ENCODE measurements around the gene SF3B3. TPM values are rescaled to one million over a fixed set of nuclear protein-coding genes. Genes with fewer than 3 reads are reported as not detected.
A peak's percentile ranks its signal among the peaks of the same experiment; 100 is the strongest.

SF3B3 gene
- total and polyA plus RNA-seq, 10 of the 15 experiments (the other 5 are each of a cell fraction or from before 2014, with no cell fraction given), result 134 to 453 (median 215) TPM

DNA sequence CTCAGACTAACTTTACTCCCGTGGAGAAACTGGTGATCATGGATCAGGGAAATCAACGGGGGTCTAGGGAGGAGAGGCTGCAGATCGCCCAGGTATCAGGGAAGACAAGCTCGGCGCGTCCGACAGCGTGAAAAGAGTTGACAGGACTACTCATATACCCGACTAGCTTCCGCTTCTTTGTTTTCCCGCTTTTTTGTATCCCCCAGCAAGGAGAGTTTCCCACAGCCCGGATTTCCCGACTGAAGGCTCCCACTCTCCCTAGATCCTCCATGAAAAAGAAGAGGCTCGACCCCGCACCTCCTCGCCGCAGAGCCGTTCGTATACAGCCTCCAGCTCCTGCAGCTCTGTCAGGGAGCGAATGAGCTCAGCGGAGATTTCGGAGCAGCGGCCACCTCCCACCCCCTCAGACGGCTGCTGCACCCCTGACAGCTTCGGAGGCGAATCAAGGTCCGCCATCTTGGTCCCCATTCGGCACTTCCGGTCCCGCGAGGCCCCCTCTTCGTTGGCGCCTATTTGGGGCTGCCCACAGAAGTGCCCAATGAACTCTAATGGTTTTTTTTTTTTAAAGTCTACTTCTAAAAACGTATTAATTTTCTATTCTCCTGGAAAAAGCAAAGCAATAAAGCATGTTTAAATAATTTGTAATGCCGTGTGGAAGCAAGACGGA lies 407 bp upstream of the SF3B3 start, which contains the start of gene COG4 (continued):
- TF ChIP-seq CBX5 (IDR thresholded peaks at IDR 0.05; ENCODE audit: low read depth), result no peak; the same call in 1 of the 2 replicates
- no peak for TF ChIP-seq RAD51 (IDR thresholded peaks at IDR 0.05)
- peak; percentile 30; the same call in 1 of the 2 replicates for TF ChIP-seq TBL1XR1 (IDR thresholded peaks at IDR 0.05; ENCODE audit: low read depth, low read length)
- TF ChIP-seq, protein P1, sequence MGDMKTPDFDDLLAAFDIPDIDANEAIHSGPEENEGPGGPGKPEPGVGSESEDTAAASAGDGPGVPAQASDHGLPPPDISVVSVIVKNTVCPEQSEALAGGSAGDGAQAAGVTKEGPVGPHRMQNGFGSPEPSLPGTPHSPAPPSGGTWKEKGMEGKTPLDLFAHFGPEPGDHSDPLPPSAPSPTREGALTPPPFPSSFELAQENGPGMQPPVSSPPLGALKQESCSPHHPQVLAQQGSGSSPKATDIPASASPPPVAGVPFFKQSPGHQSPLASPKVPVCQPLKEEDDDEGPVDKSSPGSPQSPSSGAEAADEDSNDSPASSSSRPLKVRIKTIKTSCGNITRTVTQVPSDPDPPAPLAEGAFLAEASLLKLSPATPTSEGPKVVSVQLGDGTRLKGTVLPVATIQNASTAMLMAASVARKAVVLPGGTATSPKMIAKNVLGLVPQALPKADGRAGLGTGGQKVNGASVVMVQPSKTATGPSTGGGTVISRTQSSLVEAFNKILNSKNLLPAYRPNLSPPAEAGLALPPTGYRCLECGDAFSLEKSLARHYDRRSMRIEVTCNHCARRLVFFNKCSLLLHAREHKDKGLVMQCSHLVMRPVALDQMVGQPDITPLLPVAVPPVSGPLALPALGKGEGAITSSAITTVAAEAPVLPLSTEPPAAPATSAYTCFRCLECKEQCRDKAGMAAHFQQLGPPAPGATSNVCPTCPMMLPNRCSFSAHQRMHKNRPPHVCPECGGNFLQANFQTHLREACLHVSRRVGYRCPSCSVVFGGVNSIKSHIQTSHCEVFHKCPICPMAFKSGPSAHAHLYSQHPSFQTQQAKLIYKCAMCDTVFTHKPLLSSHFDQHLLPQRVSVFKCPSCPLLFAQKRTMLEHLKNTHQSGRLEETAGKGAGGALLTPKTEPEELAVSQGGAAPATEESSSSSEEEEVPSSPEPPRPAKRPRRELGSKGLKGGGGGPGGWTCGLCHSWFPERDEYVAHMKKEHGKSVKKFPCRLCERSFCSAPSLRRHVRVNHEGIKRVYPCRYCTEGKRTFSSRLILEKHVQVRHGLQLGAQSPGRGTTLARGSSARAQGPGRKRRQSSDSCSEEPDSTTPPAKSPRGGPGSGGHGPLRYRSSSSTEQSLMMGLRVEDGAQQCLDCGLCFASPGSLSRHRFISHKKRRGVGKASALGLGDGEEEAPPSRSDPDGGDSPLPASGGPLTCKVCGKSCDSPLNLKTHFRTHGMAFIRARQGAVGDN (IDR thresholded peaks at IDR 0.05), result no peak
- TF ChIP-seq KDM1A (IDR thresholded peaks at IDR 0.05; ENCODE audit: borderline replicate concordance), result no peak
- TF ChIP-seq ZBED1 (IDR thresholded peaks at IDR 0.05; ENCODE audit: borderline replicate concordance), result no peak
- TF ChIP-seq, protein P2, sequence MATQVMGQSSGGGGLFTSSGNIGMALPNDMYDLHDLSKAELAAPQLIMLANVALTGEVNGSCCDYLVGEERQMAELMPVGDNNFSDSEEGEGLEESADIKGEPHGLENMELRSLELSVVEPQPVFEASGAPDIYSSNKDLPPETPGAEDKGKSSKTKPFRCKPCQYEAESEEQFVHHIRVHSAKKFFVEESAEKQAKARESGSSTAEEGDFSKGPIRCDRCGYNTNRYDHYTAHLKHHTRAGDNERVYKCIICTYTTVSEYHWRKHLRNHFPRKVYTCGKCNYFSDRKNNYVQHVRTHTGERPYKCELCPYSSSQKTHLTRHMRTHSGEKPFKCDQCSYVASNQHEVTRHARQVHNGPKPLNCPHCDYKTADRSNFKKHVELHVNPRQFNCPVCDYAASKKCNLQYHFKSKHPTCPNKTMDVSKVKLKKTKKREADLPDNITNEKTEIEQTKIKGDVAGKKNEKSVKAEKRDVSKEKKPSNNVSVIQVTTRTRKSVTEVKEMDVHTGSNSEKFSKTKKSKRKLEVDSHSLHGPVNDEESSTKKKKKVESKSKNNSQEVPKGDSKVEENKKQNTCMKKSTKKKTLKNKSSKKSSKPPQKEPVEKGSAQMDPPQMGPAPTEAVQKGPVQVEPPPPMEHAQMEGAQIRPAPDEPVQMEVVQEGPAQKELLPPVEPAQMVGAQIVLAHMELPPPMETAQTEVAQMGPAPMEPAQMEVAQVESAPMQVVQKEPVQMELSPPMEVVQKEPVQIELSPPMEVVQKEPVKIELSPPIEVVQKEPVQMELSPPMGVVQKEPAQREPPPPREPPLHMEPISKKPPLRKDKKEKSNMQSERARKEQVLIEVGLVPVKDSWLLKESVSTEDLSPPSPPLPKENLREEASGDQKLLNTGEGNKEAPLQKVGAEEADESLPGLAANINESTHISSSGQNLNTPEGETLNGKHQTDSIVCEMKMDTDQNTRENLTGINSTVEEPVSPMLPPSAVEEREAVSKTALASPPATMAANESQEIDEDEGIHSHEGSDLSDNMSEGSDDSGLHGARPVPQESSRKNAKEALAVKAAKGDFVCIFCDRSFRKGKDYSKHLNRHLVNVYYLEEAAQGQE (IDR thresholded peaks at IDR 0.05; ENCODE audit: low read depth, low read length), result no peak
- TF ChIP-seq STAT1 (conservative IDR thresholded peaks at IDR 0.05), result no peak
- peak in 1 of 2 experiments; percentile 40; a peak in 1 of 4 replicates for TF ChIP-seq IKZF2 (IDR thresholded peaks at IDR 0.05)
- TF ChIP-seq, protein P3, sequence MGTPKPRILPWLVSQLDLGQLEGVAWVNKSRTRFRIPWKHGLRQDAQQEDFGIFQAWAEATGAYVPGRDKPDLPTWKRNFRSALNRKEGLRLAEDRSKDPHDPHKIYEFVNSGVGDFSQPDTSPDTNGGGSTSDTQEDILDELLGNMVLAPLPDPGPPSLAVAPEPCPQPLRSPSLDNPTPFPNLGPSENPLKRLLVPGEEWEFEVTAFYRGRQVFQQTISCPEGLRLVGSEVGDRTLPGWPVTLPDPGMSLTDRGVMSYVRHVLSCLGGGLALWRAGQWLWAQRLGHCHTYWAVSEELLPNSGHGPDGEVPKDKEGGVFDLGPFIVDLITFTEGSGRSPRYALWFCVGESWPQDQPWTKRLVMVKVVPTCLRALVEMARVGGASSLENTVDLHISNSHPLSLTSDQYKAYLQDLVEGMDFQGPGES (IDR thresholded peaks at IDR 0.05), result no peak
- TF ChIP-seq IKZF1 (conservative IDR thresholded peaks at IDR 0.05), result peak; percentile 64; the same call in 1 of the 2 replicates
- TF ChIP-seq, protein P4, sequence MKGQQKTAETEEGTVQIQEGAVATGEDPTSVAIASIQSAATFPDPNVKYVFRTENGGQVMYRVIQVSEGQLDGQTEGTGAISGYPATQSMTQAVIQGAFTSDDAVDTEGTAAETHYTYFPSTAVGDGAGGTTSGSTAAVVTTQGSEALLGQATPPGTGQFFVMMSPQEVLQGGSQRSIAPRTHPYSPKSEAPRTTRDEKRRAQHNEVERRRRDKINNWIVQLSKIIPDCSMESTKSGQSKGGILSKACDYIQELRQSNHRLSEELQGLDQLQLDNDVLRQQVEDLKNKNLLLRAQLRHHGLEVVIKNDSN (IDR thresholded peaks at IDR 0.05; ENCODE audit: borderline replicate concordance, extremely low read length, insufficient read depth, low read depth, low read length), result no peak
- no peak for TF ChIP-seq KAT2A (conservative IDR thresholded peaks at IDR 0.05; ENCODE audit: control insufficient read depth, low read depth, low read length)
- TF ChIP-seq SUPT20H (IDR thresholded peaks at IDR 0.05; ENCODE audit: borderline replicate concordance, control insufficient read depth, low read depth, low read length), result no peak
- no peak for TF ChIP-seq RFX5 (IDR thresholded peaks at IDR 0.05; ENCODE audit: low read depth, low read length)
- TF ChIP-seq, protein P5, sequence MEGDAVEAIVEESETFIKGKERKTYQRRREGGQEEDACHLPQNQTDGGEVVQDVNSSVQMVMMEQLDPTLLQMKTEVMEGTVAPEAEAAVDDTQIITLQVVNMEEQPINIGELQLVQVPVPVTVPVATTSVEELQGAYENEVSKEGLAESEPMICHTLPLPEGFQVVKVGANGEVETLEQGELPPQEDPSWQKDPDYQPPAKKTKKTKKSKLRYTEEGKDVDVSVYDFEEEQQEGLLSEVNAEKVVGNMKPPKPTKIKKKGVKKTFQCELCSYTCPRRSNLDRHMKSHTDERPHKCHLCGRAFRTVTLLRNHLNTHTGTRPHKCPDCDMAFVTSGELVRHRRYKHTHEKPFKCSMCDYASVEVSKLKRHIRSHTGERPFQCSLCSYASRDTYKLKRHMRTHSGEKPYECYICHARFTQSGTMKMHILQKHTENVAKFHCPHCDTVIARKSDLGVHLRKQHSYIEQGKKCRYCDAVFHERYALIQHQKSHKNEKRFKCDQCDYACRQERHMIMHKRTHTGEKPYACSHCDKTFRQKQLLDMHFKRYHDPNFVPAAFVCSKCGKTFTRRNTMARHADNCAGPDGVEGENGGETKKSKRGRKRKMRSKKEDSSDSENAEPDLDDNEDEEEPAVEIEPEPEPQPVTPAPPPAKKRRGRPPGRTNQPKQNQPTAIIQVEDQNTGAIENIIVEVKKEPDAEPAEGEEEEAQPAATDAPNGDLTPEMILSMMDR (IDR thresholded peaks at IDR 0.05 in 2 of 3, conservative IDR thresholded peaks at IDR 0.05 in 1 of 3; ENCODE audit: control insufficient read depth in 2 of 3, extremely low read depth in 1 of 3, insufficient read depth in 1 of 3, low read depth in 3 of 3, low read length in 3 of 3), result no peak
- peak; percentile 46; the same call in 1 of the 2 replicates for TF ChIP-seq TCF12 (IDR thresholded peaks at IDR 0.05; ENCODE audit: low read depth, low read length)
- no peak for TF ChIP-seq JUNB (IDR thresholded peaks at IDR 0.05)
- TF ChIP-seq CBFB (IDR thresholded peaks at IDR 0.05; ENCODE audit: low read depth), result no peak

Measured in GM12878 (cell line).